Fibroblast of lung (primary cell): ENCODE measurements around the gene ATF1. TPM values are rescaled to one million over a fixed set of nuclear protein-coding genes. Genes with fewer than 3 reads are reported as not detected.
A peak's percentile ranks its signal among the peaks of the same experiment; 100 is the strongest.
"Not testable (repeated sequence)": the region's sequence is repeated elsewhere in the genome, so short reads cannot be mapped to it uniquely, and the experiment has no call there.

Source experiments
- DNase-seq, 2 donors: peaks; one replicate each; pipeline versions ENCODE4 v3.0.0 to v3.0.0-alpha.2; 2010; ENCODE audit warnings: low read depth in 2 of 2
- H2AFZ ChIP-seq: 2 replicates; pipeline ENCODE4 v1.5.1; 2012; ENCODE audit warnings: low read length, control low read depth, inconsistent platforms
- H3K27ac ChIP-seq: 2 replicates; pipeline ENCODE4 v1.5.1; 2011; ENCODE audit warnings: low read length, control low read depth; ENCODE audit not compliant: insufficient read depth
- H3K27me3 ChIP-seq: 2 replicates; pipeline ENCODE4 v1.5.1; 2011; ENCODE audit warnings: mild to moderate bottlenecking, low read length; ENCODE audit not compliant: control insufficient read depth, insufficient read depth
- H3K36me3 ChIP-seq: 2 replicates; pipeline ENCODE4 v1.5.1; 2011; ENCODE audit warnings: low read length; ENCODE audit not compliant: control insufficient read depth, insufficient read depth
- H3K4me1 ChIP-seq: 2 replicates; pipeline ENCODE4 v1.5.1; 2011; ENCODE audit warnings: low read length; ENCODE audit not compliant: control insufficient read depth, insufficient read depth; ENCODE audit errors: extremely low read depth
- H3K4me2 ChIP-seq: 2 replicates; pipeline ENCODE4 v1.5.1; 2011; ENCODE audit warnings: low read length, control low read depth; ENCODE audit not compliant: insufficient read depth; ENCODE audit errors: extremely low read depth
- H3K4me3 ChIP-seq, 4 experiments: fragments of 200-600 bp in 1 of 4; sonication (generic) in 1 of 4; replicated peaks in 1 of 4; 2 replicates each; pipeline ENCODE4 v1.5.1; 2011 to 2016; ENCODE audit warnings: low read length in 4 of 4, low read depth in 3 of 4, mild to moderate bottlenecking in 3 of 4, control low read depth in 2 of 4, inconsistent platforms in 1 of 4, mixed read lengths in 1 of 4; ENCODE audit not compliant: insufficient read depth in 1 of 4; ENCODE audit errors: control extremely low read depth in 1 of 4
- H3K79me2 ChIP-seq: 2 replicates; pipeline ENCODE4 v1.5.1; 2012; ENCODE audit warnings: mild to moderate bottlenecking, low read length, inconsistent platforms; ENCODE audit not compliant: control insufficient read depth, insufficient read depth
- H3K9ac ChIP-seq: 2 replicates; pipeline ENCODE4 v1.5.1; 2011; ENCODE audit warnings: mild to moderate bottlenecking, low read length, control low read depth; ENCODE audit not compliant: insufficient read depth
- H3K9me3 ChIP-seq: 2 replicates; pipeline ENCODE4 v1.5.1; 2012; ENCODE audit warnings: low read depth, low read length; ENCODE audit not compliant: control insufficient read depth, insufficient read depth
- H4K20me1 ChIP-seq: 2 replicates; pipeline ENCODE4 v1.5.1; 2011; ENCODE audit warnings: low read length; ENCODE audit not compliant: control insufficient read depth, insufficient read depth; ENCODE audit errors: extremely low read depth
- CTCF ChIP-seq, 2 donors: IDR thresholded peaks in 1 of 2; conservative IDR thresholded peaks in 1 of 2; 1 replicate in 1 of 2; 2 replicates in 1 of 2; pipeline ENCODE4 v1.5.1; 2011 to 2012; ENCODE audit warnings: low read length in 2 of 2, control low read depth in 1 of 2, inconsistent platforms in 1 of 2, low read depth in 1 of 2, mild to moderate bottlenecking in 1 of 2
- EZH2 ChIP-seq: IDR thresholded peaks from 2 replicates; pipeline ENCODE4 v1.5.1; 2012; ENCODE audit warnings: low read length, control low read depth, mild to moderate bottlenecking; ENCODE audit errors: missing control alignments
- polyA plus RNA-seq, 2 donors: library from polyadenylated mRNA; depleted of rRNA in 1 of 2; stranded (reverse) in 1 of 2; unstranded in 1 of 2; fragments of >200 nt; gene quantifications; 2 replicates each; pipeline ENCODE4 v1.2.1, GENCODE V29; 2011 to 2012; ENCODE audit warnings: missing spikeins in 1 of 2
- total RNA-seq: library from RNA; depleted of rRNA; stranded (reverse); fragments of >200 nt; gene quantifications from 2 replicates; pipeline ENCODE4 v1.2.1, GENCODE V29; 2014

The ATF1 gene
- total and polyA plus RNA-seq, 2 donors (not counting 1 experiment from before 2014, with no cell fraction given): 40.6 to 44.8 TPM

DNA sequence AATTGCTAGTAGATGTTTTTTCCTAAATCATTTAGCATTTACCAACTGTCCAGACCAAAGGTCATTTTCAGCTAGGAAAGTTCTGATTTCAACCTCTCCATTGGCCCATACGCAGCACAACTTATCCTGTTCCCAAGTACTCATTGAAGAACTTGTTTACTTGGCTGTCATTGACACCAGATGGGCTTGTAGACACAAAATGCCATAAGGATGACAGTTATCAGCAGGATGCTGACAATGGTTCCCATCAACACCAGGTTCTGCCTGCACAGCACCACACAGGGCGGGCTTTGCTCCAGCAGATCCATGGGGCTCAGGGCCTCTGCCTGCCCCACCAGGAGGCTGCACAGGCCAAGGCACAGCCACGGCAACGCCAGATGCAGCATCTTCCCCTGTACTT lies 42.3 kb downstream of the ATF1 start:
- Histone ChIP-seq H3K27ac (no peak overlapping the region), H3K9ac (no peak overlapping the region), H3K4me3 (no peak overlapping the region), H3K27me3 (no peaks in the 10 kb centered on the region), H3K4me2 (no peak overlapping the region), H3K36me3 (peaks cover 2% of the 10 kb centered on the region), H3K79me2 (no peaks in the 10 kb centered on the region), H2AFZ (no peak overlapping the region), H3K4me1 (no peaks in the 10 kb centered on the region), H3K9me3 (no peaks in the 10 kb centered on the region), H4K20me1 (no peaks in the 10 kb centered on the region)
- TF ChIP-seq EZH2 (no peak), CTCF (conservative IDR thresholded peaks at IDR 0.05 in 1 of 2, IDR thresholded peaks at IDR 0.05 in 1 of 2; ENCODE audit: low read depth in 1 of 2, low read length in 2 of 2) (no peak)
- peak in 1 of 2 donors; percentile 23 for DNase-seq

DNA sequence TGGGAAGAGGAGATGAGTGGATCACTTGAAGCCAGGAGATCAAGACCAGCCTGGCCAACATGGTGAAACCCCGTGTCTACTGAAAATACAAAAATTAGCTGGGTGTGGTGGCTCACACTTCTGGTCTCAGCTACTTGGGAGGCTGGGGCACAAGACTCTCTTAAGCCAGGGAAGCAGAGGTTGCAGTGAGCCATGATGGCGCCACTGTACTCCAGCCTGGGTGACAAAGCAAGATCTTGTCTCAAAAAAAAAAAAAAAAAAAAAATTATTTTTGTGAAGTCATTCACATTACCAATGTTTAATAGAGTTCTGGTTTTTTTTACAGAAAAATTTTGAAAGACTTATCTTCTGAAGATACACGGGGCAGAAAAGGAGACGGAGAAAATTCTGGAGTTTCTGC lies 45.2 kb downstream of the ATF1 start:
- not testable (repeated sequence) for H3K79me2 ChIP-seq, H3K36me3 ChIP-seq, H3K27me3 ChIP-seq, H3K4me2 ChIP-seq, H3K9ac ChIP-seq, H3K27ac ChIP-seq, H2AFZ ChIP-seq, H3K9me3 ChIP-seq, H4K20me1 ChIP-seq, DNase-seq, H3K4me3 ChIP-seq, H3K4me1 ChIP-seq

GRCh38 chr12:50814921-50815320 lies 51.0 kb downstream of the ATF1 start:
- not testable (repeated sequence) for DNase-seq, H3K9ac ChIP-seq, H3K4me1 ChIP-seq, H3K4me2 ChIP-seq, H3K9me3 ChIP-seq, H3K27ac ChIP-seq, H3K27me3 ChIP-seq, H4K20me1 ChIP-seq, H3K79me2 ChIP-seq, H3K4me3 ChIP-seq, H2AFZ ChIP-seq, H3K36me3 ChIP-seq

GRCh38 chr12:50820177-50820576 lies 56.3 kb downstream of the ATF1 start:
- TF ChIP-seq CTCF (conservative IDR thresholded peaks at IDR 0.05 in 1 of 2, IDR thresholded peaks at IDR 0.05 in 1 of 2; ENCODE audit: low read depth in 1 of 2, low read length in 2 of 2) (no peak), EZH2 (no peak)
- no peak overlapping the region for H3K4me2 ChIP-seq
- no peaks in the 10 kb centered on the region for H3K27me3 ChIP-seq
- no peaks in the 10 kb centered on the region for H3K9me3 ChIP-seq
- H3K4me1 ChIP-seq: no peaks in the 10 kb centered on the region
- H4K20me1 ChIP-seq: no peaks in the 10 kb centered on the region
- no peak overlapping the region for H2AFZ ChIP-seq
- H3K79me2 ChIP-seq: no peaks in the 10 kb centered on the region
- no peak overlapping the region for H3K9ac ChIP-seq
- H3K27ac ChIP-seq: no peak overlapping the region
- no peak overlapping the region for H3K4me3 ChIP-seq
- no peak for DNase-seq
- peaks cover 3% of the 10 kb centered on the region for H3K36me3 ChIP-seq
